ENCODE results near the gene INPP5A. TPM values are rescaled to one million over a fixed set of nuclear protein-coding genes. Genes with fewer than 3 reads are reported as not detected.
A peak's percentile ranks its signal among the peaks of the same experiment; 100 is the strongest.

Gene INPP5A
- total RNA-seq, 1 experiment from 2014 or later, result 25.5 TPM

- no peak for DNase-seq (ENCODE audit: low read depth)
Observed at GRCh38 chr10:132715776-132716680, 178.4 kb downstream of the INPP5A start.

DNA sequence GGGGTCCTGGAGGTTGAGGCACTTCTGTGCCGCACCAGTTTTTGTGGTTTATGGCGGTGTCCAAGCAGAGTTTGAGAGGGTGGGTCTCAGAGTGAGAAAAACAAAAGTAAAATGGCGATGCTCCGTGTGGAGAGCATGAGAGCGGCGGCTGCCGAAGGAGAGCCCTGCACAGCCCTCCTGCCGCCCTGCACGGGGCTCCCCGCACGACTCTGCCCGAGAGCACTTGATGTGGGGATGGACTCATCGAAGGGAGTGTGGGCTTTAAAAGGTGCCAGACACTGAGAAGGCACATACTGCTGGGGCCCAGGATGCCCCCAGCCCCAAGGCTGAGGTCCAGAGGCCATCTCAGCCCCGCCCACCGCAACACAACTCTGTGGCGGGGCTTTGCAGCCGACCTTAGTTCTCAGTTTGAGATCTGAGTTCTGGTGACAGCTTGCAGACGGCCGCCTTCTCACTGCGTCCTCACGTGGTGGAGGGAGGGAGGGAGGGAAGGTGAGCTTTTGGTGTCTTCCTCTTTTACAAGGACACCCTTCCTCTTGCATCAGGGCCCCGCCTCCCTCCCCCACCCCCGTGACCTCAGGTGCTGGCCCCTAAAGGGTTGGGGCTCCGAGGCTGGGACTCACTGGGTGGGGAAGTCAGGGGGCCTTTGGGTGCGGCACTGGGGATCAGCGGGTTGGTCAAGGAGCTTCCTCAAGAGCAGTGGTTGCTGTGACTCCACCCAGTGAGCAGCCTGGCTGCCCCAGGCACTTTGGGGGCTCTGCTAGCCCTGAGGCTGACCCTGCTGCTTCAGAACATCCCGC is 179.3 kb downstream of the INPP5A start:
- DNase-seq (ENCODE audit: low read depth), result no peak

DNA sequence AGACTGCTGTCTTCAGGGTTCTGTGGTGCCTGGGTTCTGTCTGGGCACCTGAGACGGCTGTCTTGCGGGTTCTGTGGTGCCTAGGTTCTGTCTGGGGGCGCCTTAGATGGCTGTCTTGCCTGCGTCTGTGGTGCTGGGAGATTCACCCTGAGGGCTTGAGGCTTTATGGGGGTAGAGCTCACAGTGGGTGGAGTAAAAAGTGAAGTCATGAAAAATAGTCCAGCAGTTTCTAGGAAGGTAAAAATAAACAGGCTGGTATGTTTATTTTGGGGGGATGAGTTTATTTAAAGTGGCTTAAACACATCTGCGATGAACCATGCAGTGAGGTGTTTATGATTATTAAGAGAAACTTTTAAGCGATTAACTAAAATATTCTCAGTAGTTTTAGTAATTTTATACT is 184.1 kb downstream of the INPP5A start:
- DNase-seq (ENCODE audit: low read depth), result no peak

DNA sequence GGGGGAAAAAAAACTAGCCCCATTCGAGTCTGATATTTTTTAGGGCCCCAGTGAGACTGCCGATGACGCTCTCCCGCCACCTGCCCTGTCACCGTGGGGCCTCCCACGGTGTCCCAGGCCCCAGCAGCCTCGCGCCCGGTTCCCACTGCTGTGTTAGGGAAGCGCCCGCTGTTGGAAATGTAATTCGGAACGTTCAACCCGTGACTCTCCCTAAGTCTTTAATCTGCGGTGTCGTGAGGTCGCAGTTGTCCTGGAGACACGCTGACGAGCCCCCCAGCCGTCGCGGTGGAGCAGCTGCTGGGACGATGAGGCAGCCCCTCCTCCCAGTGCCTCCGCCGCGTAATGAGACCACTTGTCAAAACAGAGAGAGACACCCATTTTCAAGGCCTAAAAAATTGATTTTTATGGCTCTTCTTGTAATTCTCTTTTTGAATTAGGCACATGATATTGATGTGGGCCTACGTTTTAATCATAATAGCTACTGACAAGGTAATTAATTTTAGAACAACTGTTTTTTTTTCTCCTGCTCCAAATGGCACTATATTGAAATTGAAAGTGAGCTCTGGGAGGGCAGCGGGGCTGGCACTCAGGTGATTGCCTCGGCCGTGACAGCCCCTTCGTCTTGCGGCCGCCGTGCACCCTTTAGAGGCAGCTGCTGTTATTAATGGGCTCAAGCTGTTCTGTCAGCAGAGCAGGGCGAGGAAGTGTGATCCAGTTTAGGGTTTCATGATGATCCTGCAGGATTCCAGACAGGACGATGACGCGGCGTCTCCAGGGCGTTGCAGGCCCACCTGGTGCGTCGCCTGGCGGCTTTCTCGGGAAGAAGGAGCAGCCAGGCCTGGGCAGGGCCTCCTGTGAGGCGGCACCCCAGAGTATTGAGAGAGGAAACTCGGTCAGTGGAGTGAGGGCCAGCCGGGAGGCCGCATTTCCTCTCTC is 185.1 kb downstream of the INPP5A start:
- no peak for DNase-seq (ENCODE audit: low read depth)

DNA sequence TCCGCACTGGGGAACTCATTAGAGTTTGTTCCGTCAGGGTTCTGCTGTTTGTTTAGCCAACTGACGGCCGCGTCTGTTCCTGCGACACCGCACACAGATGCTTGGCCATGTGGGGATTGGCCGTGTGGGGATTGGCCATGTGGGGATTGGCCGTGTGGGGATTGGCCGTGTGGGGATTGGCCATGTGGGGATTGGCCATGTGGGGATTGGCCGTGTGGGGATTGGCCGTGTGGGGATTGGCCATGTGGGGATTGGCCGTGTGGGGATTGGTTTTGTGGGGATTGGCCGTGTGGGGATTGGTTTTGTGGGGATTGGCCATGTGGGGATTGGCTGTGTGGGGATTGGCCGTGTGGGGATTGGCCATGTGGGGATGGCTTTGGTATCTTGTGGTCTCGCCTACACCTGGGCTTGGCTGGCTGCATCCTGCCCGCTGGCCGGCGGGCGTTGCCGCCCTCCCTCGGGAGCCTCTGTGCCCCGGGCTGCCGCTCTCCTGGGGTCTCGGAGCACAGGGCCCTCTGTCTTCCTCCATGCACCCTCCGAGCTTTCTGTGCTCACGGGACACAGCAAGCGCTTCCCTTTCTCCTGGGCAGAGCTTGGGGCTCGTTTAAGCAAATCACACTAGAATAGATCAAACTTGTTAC is 185.9 kb downstream of the INPP5A start:
- DNase-seq (ENCODE audit: low read depth), result no peak

DNA sequence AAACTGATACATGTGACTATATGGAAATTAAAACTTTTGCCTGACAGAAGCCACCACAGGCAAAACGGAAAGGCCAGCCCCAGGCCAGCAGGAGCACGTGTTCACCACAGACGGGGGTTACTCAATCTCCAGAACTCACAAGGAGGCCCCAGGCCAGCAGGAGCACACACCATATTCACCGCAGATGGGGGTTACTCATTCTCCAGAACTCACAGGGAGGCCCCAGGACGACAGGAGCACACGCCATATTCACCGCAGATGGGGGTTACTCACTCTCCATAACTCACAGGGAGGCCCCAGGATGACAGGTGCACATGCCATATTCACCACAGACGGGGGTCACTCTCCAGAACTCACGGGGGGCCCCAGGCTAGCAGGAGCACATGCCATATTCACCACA is 186.9 kb downstream of the INPP5A start:
- peak; percentile 87 for DNase-seq (ENCODE audit: low read depth)

DNA sequence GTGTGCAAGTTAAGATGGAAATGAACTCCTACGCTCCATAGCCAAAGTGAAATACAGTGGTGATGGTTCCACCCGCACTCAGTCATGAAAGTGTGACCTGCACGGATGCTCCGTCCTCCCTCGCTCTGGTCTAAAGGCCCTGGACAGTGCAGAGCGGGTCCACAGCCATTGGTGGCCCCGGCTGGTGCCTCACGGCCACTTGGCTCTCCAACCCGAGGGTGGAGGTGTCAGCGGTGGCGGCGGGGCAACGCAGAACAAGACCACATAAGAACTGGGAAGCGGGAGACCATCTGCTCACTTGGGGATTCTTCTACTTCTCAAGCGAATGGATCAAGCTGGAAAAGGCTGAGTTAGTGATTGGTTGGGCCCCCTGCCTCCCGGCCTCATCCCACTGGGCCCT is 187.6 kb downstream of the INPP5A start:
- no peak for DNase-seq (ENCODE audit: low read depth)

DNA sequence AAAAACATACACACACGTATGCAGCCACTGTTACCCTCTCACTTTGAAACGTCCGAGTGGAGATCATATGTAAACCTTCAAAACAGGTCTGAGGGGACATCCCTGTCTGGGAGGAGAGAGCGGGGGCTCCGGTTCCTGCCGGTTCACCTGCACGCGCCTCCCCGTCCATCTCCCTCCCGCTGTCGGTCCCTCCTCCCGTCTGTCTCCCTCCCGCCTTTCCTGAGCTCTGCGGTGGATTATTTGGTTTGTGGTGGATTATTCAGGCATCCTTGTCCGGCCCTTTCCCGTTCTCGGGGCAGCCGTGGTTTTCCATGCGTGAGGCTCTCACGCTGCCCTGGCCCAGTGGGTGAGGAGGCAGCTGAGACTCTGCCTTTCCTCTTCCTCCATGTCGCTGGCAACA is 188.6 kb downstream of the INPP5A start:
- no peak for DNase-seq (ENCODE audit: low read depth)

- DNase-seq (ENCODE audit: low read depth), result no peak
Observed at GRCh38 chr10:132726951-132727350, 189.4 kb downstream of the INPP5A start.

DNA sequence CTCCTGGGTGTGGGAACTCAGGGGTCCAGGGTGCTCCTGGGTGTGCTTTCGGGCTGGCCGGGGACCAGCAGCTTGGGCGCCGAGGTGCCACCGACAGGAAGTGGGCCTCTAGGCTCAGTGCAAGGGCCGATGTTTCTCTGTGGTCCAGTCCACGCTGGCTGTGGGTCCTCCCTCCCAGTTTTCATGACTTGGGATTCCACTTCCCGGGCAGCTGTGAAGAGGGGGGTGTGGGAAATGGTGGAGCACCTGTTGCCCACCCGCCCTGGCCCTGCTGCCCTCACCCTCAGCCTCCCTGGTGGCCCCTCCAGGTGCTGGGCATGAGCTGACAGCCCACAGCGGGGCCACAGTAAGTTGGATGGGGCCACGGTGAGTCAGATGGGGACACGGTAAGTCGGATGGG is 189.8 kb downstream of the INPP5A start:
- no peak for DNase-seq (ENCODE audit: low read depth)

DNA sequence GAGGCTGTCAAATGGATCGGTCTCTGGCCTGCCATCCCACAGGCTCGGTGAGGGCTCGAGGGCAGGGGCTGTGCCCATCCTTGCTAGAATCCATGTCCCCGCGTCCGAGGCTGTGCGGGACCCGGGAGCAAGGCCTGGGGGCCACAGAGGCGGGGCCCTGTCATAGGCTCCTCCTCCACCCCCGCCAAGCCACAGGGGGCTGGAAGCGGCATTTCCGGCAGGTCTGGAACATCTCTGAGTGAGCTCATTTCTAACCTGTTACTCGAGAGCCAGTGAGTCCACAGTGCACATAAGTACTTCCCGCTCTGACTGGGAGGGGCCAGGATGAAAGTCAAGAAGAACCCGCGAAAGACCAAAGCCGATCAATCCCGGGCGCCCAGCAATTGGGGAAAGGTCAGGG is 190.7 kb downstream of the INPP5A start:
- DNase-seq (ENCODE audit: low read depth), result no peak

GRCh38 chr10:132728741-132729140 is 191.2 kb downstream of the INPP5A start:
- DNase-seq (ENCODE audit: low read depth), result no peak

DNA sequence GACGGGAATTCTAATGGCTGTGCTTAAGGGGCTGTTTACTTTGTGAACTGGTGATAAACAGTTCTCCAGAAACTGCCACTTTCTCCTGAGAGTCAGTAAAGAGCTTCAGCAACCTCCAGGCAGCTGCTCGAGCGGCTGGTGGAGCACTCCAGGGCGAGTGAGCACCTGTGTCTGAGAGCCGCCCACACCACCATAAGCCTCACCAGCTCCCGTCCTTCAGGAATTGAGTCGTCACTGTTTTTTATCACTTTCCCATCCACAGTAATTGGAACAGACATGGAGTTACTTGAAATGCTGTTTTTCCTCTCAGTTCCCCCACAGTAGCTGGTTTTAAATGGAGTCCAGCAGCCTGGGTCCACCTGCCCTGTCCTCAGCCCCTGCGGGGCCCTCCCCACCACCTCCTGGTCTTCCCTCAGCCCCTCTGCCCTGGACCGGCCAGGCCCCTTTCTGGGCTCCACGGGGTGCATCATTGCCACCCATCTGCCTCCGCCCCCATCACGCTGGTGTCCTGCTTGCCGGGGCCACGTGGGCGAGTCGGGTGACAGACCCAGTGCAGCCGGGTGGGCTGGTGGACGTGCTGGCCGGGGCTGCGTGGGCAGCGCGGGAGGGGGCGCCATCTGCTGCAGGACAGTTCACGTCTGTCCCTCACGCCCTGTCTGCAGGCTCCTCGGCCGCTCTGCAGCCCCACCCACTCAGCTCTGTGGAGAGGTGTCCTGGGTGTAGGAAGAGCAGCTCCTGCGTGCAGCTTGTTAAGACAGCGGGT is 192.4 kb downstream of the INPP5A start:
- no peak for DNase-seq (ENCODE audit: low read depth)

DNA sequence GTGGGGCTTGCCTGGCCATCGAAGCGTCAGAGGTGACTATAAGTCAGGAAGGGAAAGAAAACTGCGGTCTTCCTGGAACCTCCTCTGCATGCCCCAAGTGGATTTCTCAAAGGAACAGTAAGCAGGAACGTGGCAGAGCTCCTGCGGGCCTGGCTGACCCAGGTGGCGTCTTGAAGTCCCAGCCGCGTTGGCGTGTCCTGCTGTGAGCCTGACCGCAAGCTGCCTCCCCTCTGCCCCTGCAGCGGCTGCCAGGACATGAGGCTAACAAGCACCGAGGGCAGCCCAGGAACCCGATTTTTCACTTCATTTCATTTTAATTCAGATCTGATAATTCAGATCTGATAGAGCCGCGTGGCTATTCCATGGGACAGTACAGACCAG is 193.0 kb downstream of the INPP5A start:
- DNase-seq (ENCODE audit: low read depth), result no peak

DNA sequence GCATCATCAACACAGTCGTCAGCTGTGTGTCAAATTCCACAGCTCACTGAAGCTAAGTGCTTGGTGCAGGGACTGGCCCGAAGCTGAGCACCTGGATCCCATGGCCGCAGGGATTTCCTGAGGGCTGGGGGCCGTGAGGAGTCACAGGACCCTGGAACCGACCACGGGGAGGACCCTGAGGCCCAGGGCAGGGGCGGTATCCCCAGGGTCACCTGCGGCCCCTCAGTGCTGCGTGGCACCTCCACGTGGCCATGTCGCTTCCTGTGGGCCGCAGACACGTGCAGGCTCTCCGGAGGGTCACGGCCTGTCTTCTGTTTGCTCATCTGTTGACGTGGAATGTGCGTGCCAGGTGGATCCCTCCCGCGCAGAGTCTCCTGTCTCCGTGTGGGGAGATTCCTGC is 194.9 kb downstream of the INPP5A start:
- no peak for DNase-seq (ENCODE audit: low read depth)

DNA sequence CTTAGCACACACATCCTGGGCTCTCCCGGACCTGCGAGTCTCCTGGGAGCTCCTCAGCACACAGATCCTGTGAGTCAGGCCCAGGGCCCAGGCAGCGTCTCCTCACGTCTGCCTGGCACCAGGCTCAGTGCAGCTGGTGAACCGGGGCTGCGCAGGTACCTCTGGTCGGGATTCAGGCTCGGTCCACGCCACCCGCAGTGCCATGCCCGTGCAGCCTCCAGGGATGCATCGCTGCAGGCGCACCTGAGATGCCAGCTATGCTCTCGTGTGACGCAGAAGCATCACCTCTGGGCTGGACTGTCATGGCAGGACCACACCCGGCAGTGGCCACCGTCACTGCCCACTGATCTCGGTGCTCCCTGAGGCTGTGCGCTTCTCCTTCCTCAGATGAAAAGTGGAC is 196.3 kb downstream of the INPP5A start:
- no peak for DNase-seq (ENCODE audit: low read depth)

- DNase-seq (ENCODE audit: low read depth), result no peak
Observed at GRCh38 chr10:132735341-132735775, 197.8 kb downstream of the INPP5A start.

DNA sequence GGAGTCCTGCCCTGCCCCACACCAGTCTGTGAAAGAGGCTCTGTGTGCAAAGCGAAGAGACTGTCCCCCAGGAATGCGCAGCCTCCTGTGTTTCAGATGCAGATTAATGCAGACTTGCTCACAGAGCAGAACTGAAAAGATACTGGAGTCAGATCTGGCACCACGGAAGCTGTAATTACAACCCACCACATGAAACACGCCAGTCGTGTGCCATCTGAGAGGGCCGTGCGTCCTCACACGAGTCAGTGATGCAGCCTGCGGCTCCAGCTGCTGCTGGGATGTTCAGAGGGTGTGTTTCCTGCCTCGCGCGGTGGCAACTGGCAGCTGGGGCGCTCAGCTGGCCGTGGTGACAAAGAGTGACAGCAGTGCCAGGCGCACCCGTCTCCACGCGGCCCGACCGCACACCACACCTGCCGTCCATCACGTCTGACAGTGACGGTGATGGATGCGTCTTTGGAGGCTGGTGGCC is 198.4 kb downstream of the INPP5A start:
- DNase-seq (ENCODE audit: low read depth), result no peak

DNA sequence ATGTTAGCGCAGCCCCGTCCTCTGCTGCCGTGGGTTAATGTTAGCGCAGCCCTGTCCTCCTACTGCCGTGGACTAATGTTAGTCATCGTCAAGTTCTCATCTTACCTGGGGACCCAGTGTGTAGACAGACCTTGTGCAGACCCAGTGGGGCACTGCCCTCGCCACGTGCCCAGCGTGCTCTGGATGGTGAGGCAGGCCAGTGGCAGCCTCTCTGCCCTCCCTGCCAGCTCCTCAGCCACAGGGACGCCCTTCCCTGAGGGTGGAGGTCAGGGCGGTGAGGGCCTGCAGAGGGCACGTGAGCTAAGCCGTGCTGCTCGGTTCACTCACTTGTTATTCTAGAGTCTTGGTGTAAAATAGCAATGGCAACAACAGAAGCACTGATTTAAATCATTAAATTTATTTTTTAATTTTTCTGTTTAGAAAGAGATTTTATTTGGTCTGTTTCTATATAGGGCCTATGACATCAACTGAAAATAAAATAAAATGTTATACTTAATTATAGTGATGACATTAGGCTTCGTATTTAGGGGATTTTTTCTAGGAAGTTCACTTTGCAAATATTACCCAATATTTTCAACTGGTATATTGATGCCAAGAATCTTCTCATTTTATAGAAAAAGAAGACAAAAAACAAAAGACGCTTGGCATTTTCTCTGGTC is 199.9 kb downstream of the INPP5A start:
- DNase-seq (ENCODE audit: low read depth), result no peak
